Activated gamma-delta T cell (primary cell): ENCODE data around the gene KIF3A.

Experiments
- DNase-seq: peaks from one replicate; lab custom pipeline; 2025; lab: John Stamatoyannopoulos, UW
- total RNA-seq, 2 donors: gene quantifications; one replicate each; lab custom pipeline; 2026; lab: John Stamatoyannopoulos, UW

Gene KIF3A
- 36.0 to 46.3 reads per million in 2 donors for total RNA-seq

GRCh38 chr5:132736853-132737833, at the start of gene KIF3A:
Gene KIF3A (minus strand): TSS chr5:132737546. CDS start chr5:132737419, 127 bp downstream.
- peak; percentile 96 for DNase-seq

GRCh38 chr5:132787076-132787475, 49.7 kb upstream of the KIF3A start:
- no peak for DNase-seq

DNA sequence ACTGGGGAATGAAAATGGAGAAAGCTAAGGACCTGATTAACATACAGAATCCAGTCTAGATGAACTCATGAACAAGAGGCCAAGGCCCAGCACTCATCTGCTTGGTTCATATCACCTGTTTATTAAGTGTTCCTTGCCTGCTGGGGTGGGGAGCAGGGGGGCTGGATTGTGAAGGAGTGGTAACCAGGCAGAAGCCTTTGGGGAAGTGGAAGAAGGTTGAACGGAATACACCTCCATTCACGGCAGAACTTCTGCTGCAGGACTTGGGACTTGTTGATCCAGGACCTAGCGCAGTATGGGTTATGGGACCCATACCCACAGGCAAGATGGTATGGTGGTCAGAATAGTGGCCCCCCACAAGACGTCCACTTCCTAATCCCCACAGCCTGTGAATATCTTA, 48.5 kb upstream of the KIF3A start:
- DNase-seq, result no peak

DNA sequence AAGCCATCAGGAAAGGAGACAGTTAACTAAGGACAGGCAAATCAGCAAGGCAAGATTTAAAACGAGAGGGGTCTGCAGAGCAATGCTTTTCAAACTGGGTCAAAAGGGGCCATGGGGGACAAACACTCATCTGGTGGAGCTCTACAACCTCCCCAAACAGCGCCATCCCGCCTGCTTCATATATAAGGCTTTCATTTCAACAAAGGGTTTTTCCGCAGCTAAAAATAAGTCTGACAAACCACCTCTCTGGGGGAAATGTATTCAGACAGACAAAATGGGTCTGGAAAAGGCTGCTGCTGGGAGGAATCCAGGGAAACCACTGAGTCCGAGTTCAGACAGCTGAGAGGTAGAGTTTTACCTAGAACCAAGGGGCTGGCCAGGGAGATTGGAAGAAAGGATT, 48.0 kb upstream of the KIF3A start:
- DNase-seq, result no peak

GRCh38 chr5:132782101-132782500, 44.8 kb upstream of the KIF3A start:
- no peak for DNase-seq

DNA sequence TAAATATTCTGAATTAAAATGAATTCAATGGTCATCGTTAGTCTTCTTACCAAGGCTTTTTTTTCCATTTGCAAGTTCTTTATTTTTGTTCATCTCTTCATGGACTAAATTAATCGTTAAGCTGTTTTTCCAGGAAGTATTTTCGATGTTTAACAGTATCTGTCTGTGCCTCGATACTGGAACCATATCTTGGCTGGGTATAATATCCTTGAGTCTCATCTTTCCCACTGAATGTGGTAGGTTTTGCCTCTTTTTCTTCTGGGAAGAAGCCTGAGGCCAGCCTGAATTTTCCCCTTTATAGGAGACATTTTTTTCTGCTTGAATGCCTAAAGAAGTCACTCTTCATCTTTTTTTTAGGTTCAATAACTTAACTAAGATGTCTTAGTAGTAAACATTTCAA, 43.7 kb upstream of the KIF3A start:
- no peak for DNase-seq

- DNase-seq, result no peak
These were observed 43.2 kb upstream of the KIF3A start for GRCh38 chr5:132780577-132780976.

DNA sequence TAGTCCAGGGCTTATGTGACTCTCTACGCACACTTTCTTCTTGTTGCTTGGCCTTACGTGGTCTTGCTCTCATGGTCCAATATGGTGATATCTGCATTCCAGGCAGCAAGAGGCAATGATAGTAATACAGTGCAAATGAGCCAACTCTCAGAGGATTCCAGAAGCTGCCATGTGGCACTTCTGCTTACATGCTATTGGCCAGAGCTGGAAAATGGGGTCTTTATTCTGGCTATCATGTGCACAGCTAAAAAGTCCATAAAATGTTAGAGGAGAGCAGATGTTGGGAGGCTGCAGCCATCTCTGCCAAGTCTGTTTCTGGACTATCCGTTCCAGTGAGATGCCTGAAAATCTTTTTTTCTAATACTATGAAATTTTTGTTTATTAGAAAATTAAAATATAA, 42.6 kb upstream of the KIF3A start:
- DNase-seq, result no peak

DNA sequence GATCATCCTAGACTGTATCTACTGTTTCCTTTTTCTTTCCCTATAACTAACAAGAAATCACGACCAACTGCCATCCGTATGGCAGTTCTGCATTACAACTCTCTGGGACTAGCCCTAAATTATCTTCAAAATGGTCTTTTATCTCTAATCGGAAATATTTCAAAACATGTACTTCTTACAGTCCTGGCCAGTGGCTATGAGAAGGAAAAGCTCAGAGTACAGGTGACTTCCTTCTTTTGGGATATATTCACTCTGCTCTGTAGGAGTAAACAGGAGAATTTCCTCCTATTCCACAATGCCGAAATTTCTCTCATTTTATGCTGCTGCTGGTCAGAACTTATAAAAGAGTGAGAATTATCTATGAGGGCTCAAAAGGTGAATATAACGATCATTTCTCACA, 41.5 kb upstream of the KIF3A start:
- no peak for DNase-seq

DNA sequence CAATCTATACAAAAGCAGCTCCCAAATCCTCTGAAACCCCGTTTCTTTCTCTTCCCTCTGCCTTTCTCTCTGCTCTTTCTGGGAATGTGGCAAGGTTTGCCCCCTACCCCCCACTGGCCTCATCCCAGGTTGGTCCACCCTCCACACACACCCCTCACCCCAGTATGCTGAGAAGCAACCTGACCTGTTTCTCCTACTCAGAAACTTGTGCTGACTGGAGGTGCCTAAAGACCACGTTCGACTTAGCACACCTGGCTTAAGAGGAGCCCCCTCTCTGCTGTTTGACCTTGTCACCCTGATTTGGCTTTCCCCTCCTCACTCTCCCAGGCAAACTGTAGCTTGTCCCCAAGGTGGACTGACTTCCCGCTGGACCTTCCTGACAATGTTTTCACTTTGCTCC, 40.8 kb upstream of the KIF3A start:
- DNase-seq, result no peak

DNA sequence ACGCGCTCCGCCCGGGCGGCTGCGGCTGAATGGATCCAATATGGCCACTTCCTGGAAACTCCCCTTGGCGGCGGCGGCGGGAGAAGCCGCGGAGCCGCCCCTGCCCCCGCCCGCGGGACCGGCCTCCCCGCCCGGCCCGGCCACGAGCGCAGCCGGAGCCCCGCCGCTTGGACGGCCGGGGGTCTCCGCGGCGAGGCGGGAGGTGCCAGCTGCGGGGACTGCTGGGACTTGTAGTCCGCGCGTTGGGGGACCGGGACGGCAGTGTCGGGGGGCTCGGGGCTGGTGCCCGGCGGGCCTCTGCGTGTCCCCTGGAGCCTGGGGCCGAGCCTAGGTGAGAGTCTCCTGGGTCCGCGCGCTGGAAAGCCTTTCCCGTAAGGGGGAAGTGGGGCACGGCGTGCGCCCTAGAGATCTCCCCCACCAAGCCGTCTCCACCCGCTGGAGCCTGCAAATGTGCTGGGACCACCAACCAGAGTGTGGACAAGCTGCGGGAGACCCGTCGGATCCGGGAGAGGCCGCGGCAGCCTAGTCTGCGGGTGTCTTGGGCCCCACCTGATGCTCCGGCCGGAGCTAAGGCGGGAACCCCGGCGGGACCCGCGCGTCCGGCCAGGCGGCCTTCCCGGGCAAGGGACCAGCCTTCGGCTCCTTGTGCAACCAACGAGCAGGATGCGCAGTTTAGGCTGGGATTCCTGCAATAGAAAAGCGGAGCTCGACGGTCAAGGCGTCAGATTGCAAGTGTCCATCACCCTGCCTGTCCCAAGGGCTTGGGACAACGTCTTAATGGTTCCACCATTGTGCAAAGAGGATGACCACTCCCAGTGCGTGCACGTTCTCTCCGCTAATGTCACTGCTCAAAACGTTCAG, 40.1 kb upstream of the KIF3A start, which contains the start of gene SEPTIN8:
Gene SEPTIN8 (minus strand): TSS at position 31 of the 861 bp plus-strand sequence. CDS start 102 bp downstream, outside the sequence.
- DNase-seq, result peak; percentile 40

DNA sequence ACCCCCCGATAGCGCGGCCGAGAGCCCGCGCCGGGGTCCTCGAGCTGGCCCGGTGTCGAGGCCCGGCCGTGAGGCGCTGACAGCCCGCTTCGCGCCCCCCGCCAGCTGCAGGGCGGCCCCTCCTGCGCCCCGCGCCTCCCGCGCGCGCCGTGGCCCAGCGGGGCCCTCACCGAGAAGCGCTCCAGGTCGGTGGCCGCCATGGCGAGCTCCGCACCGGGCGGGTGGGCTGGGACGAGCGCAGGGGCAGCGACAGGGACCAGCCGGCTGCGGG, 39.5 kb upstream of the KIF3A start:
- DNase-seq, result no peak

DNA sequence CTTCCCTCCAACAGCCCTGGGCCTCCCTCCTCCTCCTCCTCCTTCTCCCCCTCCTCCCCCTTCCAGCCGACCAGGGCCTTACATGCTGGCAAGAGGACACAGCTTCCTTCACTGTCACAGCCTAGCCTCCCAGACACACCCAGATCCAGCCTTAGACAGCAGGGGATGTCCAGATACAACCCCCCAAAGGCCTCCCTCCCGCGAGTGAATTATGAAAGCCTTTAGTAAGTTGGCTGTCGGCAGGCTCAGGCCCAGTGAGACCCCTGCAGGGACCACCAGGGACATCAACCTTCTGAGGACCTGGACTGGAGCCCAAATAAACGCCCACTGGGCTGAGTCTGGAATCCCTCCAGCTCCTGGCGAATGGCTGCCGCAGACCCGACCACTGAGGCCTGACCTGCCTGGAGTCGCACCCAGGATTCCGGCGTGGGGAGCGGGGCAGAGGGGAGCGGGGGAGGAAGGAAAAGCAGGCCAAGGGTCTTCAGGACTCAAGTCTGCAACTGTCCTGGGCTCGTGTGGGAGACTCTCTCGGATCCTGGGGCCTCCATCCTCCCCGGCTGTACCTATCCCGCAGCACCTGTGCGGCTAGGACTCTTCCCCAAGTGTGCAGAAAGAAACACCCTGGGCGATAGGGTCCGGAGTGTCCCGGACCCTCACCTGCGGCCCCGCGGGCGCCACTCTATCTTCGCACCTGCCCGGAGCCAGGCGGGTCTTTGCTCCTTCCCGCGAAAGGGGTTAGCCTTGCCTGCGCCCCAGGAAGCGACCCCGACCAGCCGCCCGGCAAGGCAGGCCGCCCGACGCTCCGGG, 39.0 kb upstream of the KIF3A start:
- no peak for DNase-seq

DNA sequence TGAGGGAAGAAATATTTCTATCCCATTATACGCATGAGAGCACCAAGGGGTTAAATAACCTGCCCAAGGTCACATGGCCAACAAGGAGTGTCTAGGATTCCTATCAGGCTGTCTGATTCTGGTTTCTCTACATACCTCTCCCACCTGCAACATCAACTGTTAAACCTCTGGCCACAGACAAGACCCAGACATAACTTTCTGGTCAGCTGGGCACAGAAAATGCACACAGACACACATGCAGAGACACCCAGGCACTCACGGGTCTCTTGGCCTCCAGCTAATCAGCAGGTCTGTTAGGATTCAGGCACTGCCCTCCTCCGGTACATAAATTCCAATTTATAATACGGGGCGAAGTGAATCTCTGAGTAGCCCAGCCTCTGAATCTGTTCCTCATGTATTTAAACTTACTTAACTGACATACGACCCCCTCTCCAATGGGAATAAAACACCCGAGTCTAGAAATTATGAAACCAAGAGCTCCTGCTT, 38.2 kb upstream of the KIF3A start:
- no peak for DNase-seq

GRCh38 chr5:132774896-132775295, 37.5 kb upstream of the KIF3A start:
- DNase-seq, result no peak

- no peak for DNase-seq
These were observed 37.1 kb upstream of the KIF3A start for GRCh38 chr5:132774406-132774805.

DNA sequence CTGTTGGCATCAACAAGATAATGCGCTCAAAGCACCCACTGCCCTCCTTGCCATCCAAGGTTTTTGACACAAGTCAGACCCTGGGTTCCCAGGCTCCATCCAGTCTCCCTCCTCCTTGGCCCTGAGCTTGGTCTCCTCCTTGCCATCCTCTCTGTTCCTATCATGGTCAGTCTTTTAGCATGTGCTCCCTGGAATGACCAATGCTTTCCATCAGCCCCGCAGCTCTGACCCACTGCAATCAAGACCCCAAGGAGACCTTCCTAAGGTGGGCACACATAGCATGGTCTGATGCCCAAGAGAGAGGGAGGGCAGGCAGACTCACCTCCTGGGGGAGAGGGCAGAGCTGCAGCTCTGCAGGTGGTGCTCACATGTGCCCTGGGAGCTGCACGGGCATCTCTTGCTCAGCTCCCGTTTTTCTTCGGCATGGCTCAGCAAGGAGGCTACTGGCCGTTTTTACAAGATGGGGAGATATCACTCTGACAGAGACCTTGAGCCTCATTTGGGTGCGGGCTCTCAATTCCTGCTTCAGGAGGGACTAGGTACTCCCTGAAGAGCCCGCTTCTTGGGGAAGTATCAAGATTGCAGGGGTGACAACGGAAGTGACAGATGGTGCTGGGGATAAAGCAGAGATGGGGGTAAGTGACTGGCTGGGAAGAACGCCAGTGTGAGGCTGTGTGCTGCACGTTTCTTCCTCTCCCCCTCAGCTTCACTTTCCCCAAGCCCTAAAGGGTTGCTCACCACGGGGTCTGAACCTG, 36.4 kb upstream of the KIF3A start:
- DNase-seq, result no peak

DNA sequence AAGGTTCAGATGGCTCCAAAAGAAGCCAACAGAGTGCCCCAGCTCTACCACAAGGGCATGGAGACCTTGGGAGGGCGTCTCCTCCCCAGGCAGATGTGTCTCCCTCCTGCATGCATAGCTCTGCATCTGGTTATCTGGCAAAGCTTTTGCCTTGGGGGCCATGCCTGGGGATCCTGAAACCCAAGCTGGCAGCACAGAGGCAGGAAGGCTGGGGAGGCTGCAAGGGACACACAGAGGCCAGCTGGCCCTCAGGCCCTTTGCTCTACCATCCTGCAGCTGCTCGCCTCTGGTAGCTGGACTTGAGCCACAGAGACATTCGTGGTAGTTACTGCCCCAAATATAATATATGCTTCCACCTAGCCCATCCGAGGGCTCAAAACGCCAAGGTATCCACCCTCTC, 35.8 kb upstream of the KIF3A start:
- no peak for DNase-seq

DNA sequence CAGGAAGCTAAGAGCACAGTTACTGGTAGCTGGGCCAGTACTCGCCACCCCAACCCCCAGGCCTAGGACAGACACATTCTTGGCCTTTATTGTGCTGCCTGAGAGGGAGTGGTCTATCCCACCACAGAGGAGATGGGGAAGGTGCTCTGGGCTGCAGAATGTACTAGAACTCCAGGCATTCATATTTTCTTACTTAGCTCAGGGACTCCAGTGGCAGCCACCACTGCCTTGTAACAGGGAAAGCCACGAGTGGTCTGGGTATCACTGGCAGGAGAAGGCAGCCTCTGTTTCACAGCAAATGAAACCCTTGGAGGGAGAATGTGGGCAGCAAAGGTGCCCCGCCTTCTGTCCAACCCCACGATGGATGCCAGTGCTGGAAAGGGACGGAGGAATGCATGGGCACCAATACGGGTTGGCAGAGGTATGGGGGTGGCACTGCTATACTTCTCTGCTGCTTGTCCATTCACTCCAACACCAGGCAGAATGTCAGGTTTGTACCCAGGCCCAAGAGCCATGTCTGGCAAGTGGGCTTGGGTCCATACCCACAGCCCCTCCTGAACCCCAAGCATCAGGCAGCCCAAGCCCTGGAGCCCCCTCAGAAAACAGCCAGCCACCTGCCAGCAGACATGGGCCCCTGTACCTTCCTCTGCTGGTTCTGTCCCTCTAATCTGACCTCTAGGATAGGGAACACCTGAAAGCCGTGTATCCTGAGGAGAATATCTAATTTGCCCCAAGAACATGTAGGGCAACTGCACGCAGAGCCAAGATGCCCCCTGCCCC, 35.1 kb upstream of the KIF3A start:
- no peak for DNase-seq

DNA sequence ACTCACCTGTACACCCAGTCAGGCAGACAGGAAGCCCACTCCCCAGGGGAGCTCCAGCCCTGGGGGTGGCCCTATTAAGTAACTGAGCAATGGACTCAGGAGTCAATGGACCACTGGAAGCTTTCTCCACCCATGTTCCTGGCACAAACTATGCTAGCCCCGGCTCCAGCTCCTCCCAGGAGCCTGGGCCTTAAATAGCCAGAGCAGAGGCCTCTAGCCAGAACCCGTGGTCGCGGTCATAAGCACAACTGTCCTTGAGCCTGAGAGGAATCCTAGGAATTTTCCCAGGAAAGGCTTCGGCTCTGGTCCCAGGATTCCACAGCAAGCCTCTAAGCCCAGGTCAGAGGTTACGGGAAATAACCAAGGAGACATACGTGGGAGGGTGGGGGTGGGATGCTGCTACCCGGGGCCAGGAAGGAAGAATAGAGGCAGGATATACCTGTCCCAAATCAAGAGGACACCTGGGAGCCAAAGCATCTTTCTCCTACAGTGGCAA, 34.2 kb upstream of the KIF3A start:
- no peak for DNase-seq
